SK-N-SH (cell line): ENCODE results near the gene PAQR7.

ENCODE experiments used
- CTCF ChIP-seq: fragments of 200-600 bp; sonication (generic); IDR thresholded peaks from 2 replicates; pipeline ENCODE4 v1.6.1; 2017; ENCODE audit warnings: antibody characterized with exemption, mild to moderate bottlenecking, moderate library complexity
- EP300 ChIP-seq, 2 experiments: IDR thresholded peaks; 2 replicates each; pipeline versions ENCODE4 v1.4.0 to v1.6.1; 2012; ENCODE audit warnings: borderline replicate concordance in 1 of 2, low read depth in 1 of 2, low read length in 1 of 2
- NFIC ChIP-seq: IDR thresholded peaks from 2 replicates; pipeline ENCODE4 v1.4.0; 2012; ENCODE audit warnings: borderline replicate concordance
- REST ChIP-seq: IDR thresholded peaks from 2 replicates; pipeline ENCODE4 v1.6.1; 2012; ENCODE audit warnings: mild to moderate bottlenecking, low read depth, low read length, moderate library complexity
- RFX5 ChIP-seq: IDR thresholded peaks from 2 replicates; pipeline ENCODE4 v1.6.1; 2012; ENCODE audit warnings: mild to moderate bottlenecking, improper control_type of control experiment, low read length
- ZBTB33 ChIP-seq: IDR thresholded peaks from 2 replicates; pipeline ENCODE4 v1.4.0; 2012; ENCODE audit warnings: low read depth, borderline replicate concordance

GRCh38 chr1:25867210-25867991 is 8.1 kb downstream of the PAQR7 start:
- TF ChIP-seq ZBTB33 (no peak), CTCF (no peak), REST (no peak), NFIC (no peak), RFX5 (no peak), EP300 (IDR thresholded peaks at IDR 0.05; ENCODE audit: borderline replicate concordance in 1 of 2, low read depth in 1 of 2, low read length in 1 of 2) (no peak)
